Uterus (tissue), 4 donors: ENCODE data around the gene PPP2R2D. TPM values are rescaled to one million over a fixed set of nuclear protein-coding genes. Genes with fewer than 3 reads are reported as not detected.

ENCODE experiments used
- DNase-seq, 2 donors: peaks; one replicate each; pipeline ENCODE4 v3.0.0-alpha.2; 2019 to 2020
- H3K27ac ChIP-seq, 2 donors: fragments of 200-600 bp; sonication (generic); 1 replicate in 1 of 2; 2 replicates in 1 of 2; pipeline ENCODE4 v1.5.1; 2016 to 2018
- H3K27me3 ChIP-seq, 2 donors: fragments of 200-600 bp; sonication (generic); one replicate each; pipeline ENCODE4 v1.5.1; 2018 to 2019; ENCODE audit warnings: control low read depth in 1 of 2
- H3K36me3 ChIP-seq, 2 donors: fragments of 200-600 bp; sonication (generic); one replicate each; pipeline ENCODE4 v1.5.1; 2019; ENCODE audit warnings: control low read depth in 1 of 2
- H3K4me1 ChIP-seq, 2 donors: fragments of 200-600 bp; sonication (generic); one replicate each; pipeline ENCODE4 v1.5.1; 2018 to 2019; ENCODE audit warnings: control low read depth in 1 of 2
- H3K4me3 ChIP-seq, 2 donors: fragments of 200-600 bp; sonication (generic); 1 replicate in 1 of 2; 2 replicates in 1 of 2; pipeline ENCODE4 v1.5.1; 2018 to 2019; ENCODE audit warnings: mild to moderate bottlenecking in 1 of 2
- H3K9me3 ChIP-seq, 2 donors: fragments of 200-600 bp; sonication (generic); one replicate each; pipeline ENCODE4 v1.5.1; 2019; ENCODE audit warnings: control low read depth in 1 of 2
- POLR2A ChIP-seq, 2 donors: fragments of 450-650 bp; IDR thresholded peaks; one replicate each; pipeline ENCODE4 v1.6.1; 2016; ENCODE audit warnings: antibody characterized with exemption in 2 of 2, mild to moderate bottlenecking in 1 of 2, moderate library complexity in 1 of 2
- intact Hi-C: fragments of 100-400 bp; cut with DNase I; formaldehyde crosslinking; loops from one replicate; pipeline ENCODE4 v1.15.1; 2023; ENCODE audit warnings: low total_unique reads
- total RNA-seq, 4 donors: library from RNA; depleted of rRNA in 3 of 4; stranded (reverse); fragments of >200 nt in 3 of 4; gene quantifications; one replicate each; pipeline versions ENCODE4 v1.1.0 to v1.2.4, GENCODE V29; 2014 to 2023
- TF ChIP-seq, protein P1 (sequence below), 4 experiments: fragments of 200-600 bp in 2 of 4; fragments of 450-650 bp in 2 of 4; sonication (generic) in 2 of 4; IDR thresholded peaks; one replicate each; pipeline ENCODE4 v1.5.1; 2016 to 2019; ENCODE audit warnings: antibody characterized with exemption in 4 of 4, mild to moderate bottlenecking in 2 of 4, moderate library complexity in 1 of 4
- donor health status: DM: yes; HTN: yes; CAD: no.

PPP2R2D gene
- total RNA-seq, 4 donors from 2014 or later: 21.2 to 43.2 (median 36.3) TPM

DNA sequence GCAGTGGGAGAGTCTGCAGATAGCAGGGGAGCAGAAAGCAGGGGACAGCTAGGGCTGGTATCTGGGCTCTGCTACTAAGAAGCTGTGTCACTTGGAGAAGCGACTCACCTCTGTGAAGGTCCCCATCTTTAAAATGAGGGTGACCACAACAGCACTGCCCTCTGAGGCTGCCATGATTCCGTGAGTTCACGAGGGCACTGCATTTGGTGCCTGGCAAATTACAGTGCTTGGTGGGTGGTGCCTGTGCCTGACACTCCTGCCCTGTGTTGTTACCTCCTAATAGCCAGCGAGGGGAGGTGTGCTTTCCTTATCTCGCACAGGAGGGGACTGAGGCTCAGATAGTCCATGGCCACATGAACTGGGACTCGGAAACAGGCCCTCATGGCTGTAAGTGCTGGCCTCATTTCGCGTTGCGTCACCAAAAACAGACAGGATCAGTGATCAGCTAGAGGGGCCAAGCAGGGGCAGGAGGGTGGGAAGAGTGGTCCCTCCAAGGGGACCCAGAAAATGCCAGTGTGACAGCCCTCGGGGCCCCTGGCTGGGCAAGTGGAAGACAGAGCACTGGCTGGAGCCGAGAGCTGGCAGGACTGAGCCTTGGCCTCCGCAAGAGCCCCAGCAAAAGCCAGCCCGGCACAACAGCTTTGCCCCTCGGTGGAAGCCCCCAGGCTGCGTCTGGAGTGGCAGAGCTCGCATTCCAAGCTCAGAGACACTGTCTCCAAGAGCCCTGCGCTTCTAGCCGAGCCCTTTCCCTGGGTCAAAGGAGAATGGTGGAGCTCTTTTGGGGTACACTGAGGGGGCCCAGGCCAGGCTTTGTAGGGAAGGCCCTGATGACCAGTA is 98.3 kb downstream of the PPP2R2D start:
- DNase-seq: no peak
- no peaks in the 10 kb centered on the region for H3K4me1 ChIP-seq
- no peaks in the 10 kb centered on the region for H3K27me3 ChIP-seq
- H3K36me3 ChIP-seq: no peaks in the 10 kb centered on the region
- H3K9me3 ChIP-seq: no peaks in the 10 kb centered on the region
- TF ChIP-seq POLR2A (IDR thresholded peaks at IDR 0.05): no peak
- TF ChIP-seq, protein P1, sequence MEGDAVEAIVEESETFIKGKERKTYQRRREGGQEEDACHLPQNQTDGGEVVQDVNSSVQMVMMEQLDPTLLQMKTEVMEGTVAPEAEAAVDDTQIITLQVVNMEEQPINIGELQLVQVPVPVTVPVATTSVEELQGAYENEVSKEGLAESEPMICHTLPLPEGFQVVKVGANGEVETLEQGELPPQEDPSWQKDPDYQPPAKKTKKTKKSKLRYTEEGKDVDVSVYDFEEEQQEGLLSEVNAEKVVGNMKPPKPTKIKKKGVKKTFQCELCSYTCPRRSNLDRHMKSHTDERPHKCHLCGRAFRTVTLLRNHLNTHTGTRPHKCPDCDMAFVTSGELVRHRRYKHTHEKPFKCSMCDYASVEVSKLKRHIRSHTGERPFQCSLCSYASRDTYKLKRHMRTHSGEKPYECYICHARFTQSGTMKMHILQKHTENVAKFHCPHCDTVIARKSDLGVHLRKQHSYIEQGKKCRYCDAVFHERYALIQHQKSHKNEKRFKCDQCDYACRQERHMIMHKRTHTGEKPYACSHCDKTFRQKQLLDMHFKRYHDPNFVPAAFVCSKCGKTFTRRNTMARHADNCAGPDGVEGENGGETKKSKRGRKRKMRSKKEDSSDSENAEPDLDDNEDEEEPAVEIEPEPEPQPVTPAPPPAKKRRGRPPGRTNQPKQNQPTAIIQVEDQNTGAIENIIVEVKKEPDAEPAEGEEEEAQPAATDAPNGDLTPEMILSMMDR (IDR thresholded peaks at IDR 0.05): no peak
- no peak overlapping the region for H3K27ac ChIP-seq
- intact Hi-C loops: no loop called here
- H3K4me3 ChIP-seq: no peak overlapping the region

DNA sequence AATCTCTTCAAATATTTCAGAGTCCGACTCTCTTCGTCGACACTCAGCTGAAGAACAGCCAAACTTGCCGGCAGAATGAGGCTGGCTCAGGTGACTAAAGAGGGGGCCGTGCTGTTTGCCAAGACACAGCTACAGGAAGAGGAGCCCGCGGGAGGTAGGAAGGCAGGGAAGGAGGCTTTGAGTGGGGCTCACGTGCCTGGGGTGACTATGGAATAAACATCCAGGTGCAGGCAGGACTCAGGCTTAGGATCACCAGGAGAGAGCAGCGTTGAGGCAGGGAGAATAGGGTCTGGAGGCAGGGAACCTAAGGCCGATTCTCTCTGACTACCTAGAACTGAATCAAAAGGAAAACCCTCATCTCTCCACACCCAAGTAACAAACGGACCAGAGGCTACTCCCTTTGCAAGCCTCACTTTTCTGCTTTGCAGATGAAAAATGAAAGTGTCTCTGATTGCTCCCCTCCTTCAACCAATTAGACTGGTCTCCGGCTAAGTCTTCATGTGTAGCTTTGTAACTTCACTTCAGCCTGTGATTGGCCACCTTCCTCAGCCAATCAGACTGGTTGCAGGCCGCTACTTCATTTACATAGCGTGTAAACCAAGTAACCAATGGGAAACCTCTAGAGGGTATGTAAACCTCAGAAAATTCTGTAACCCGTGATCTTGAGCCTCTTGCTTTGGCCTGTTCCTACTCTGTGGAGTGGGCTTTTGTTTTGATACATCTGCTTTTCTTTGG is 100.6 kb downstream of the PPP2R2D start:
- no peak for TF ChIP-seq POLR2A (IDR thresholded peaks at IDR 0.05)
- TF ChIP-seq, protein P1 (IDR thresholded peaks at IDR 0.05): no peak
- no peak overlapping the region for H3K4me3 ChIP-seq
- no peak overlapping the region for H3K27ac ChIP-seq
- no peaks in the 10 kb centered on the region for H3K9me3 ChIP-seq
- intact Hi-C loops: no loop called here
- H3K27me3 ChIP-seq: no peaks in the 10 kb centered on the region
- H3K36me3 ChIP-seq: no peaks in the 10 kb centered on the region
- no peaks in the 10 kb centered on the region for H3K4me1 ChIP-seq
- no peak for DNase-seq

DNA sequence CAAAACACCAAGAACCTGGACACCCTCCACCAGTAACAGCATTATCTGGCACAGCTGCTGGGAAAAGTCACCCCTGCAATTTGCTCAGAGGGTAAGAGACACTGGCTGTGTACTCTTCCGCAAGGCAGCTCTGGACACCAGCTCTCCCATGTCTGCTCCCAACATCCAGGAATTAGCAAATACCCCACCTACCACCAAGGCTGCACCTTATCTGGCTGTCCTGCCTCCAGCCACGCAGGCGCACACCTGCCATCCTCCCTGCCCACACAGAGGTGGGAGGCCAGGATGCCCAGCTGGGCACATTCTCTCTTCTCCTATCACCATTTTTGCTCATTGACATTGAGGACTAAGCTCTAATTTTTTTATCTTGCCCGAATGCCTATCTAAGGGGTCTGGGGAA is 101.2 kb downstream of the PPP2R2D start:
- no peaks in the 10 kb centered on the region for H3K36me3 ChIP-seq
- intact Hi-C loops: no loop called here
- DNase-seq: no peak
- no peaks in the 10 kb centered on the region for H3K27me3 ChIP-seq
- TF ChIP-seq, protein P1 (IDR thresholded peaks at IDR 0.05): no peak
- TF ChIP-seq POLR2A (IDR thresholded peaks at IDR 0.05): no peak
- H3K4me1 ChIP-seq: no peaks in the 10 kb centered on the region
- no peak overlapping the region for H3K27ac ChIP-seq
- H3K4me3 ChIP-seq: no peak overlapping the region
- H3K9me3 ChIP-seq: no peaks in the 10 kb centered on the region

DNA sequence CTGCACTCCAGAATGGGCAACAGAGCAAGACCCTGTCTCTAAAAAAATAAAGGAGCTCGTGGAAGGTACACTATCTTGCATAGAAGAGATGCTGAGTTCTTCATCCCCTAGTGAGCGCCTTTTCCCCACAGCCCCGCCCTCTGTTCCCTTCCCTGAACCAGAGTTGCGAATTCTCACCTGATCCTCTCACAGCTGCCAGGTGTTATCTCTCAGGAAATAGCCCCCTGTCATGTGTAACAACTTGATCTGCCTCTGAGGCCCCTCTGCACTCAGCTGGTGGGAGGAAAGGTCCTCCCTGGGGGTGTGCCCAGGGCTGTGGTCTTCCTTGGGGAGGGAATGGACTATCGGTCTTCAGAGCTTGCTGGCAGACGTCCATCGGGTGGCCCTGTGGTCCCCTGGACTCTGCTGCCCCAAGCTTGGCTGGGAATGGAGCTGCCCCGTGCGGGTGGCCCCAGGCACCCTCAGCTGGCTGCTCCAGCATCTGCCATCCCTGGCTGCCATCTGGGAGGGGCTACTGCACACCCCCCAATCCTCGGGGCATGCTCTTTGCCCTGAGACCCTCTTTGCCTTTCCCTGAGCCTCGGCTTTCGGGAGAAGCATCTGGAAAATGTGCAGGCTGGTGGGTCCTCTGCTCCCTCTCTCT is 102.6 kb downstream of the PPP2R2D start:
- H3K4me3 ChIP-seq: no peak overlapping the region
- no peaks in the 10 kb centered on the region for H3K36me3 ChIP-seq
- H3K9me3 ChIP-seq: no peaks in the 10 kb centered on the region
- no peak for TF ChIP-seq POLR2A (IDR thresholded peaks at IDR 0.05)
- TF ChIP-seq, protein P1 (IDR thresholded peaks at IDR 0.05): no peak
- no peak overlapping the region for H3K27ac ChIP-seq
- no peaks in the 10 kb centered on the region for H3K27me3 ChIP-seq
- intact Hi-C loops: no loop called here
- no peaks in the 10 kb centered on the region for H3K4me1 ChIP-seq
- no peak for DNase-seq

DNA sequence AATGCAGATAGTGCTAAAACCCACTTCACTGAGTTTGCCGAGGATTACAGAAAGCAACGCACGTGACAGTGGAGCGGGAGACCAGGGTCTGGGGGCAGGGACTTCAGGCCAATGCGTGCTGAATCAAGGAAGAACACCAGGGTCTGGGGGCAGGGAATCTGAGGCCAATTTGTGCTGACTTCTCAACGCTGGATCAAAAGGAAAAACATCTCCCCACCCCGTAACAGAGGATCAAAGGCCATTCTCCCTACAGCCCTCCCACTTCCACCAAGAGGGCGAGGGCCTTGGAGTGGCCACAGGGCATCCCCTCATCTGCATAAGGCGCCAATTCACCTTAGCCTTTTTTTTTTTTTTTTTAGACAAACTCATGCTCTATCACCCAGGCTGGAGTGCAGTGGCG is 103.2 kb downstream of the PPP2R2D start:
- DNase-seq: no peak
- Histone ChIP-seq H3K27me3 (no peaks in the 10 kb centered on the region), H3K9me3 (no peaks in the 10 kb centered on the region), H3K4me3 (no peak overlapping the region), H3K4me1 (no peaks in the 10 kb centered on the region), H3K36me3 (no peaks in the 10 kb centered on the region), H3K27ac (no peak overlapping the region)
- intact Hi-C loops: no loop called here
- TF ChIP-seq, protein P1 (IDR thresholded peaks at IDR 0.05): no peak
- no peak for TF ChIP-seq POLR2A (IDR thresholded peaks at IDR 0.05)
